Stimulated activated CD8-positive, alpha-beta memory T cell treated with anti-CD3 and anti-CD28 coated beads, Interleukin-7, amount 100 ng/mL, for 1 hour (primary cell): Measurements from ENCODE around the gene ARHGAP15.
"Not testable (repeated sequence)": the region's sequence is repeated elsewhere in the genome, so short reads cannot be mapped to it uniquely, and the experiment has no call there.

ENCODE experiments used
- DNase-seq, 2 donors: peaks; one replicate each; pipeline ENCODE4 v3.0.0-alpha.2; 2020; ENCODE audit warnings: low read depth in 2 of 2

Gene ARHGAP15

GRCh38 chr2:143128681-143129580 lies at the start of gene ARHGAP15:
Gene ARHGAP15, plus strand, starts transcription at chr2:143129419.
- peak; percentile 24 to 30 for DNase-seq

GRCh38 chr2:143081616-143082015 lies 47.6 kb upstream of the ARHGAP15 start:
- DNase-seq: no peak

GRCh38 chr2:143083636-143084035 lies 45.6 kb upstream of the ARHGAP15 start:
- DNase-seq: no peak

GRCh38 chr2:143084462-143084861 lies 44.8 kb upstream of the ARHGAP15 start:
- DNase-seq: no peak

- DNase-seq: no peak
Observed at GRCh38 chr2:143085125-143085784, 44.0 kb upstream of the ARHGAP15 start.

GRCh38 chr2:143087033-143087432 lies 42.2 kb upstream of the ARHGAP15 start:
- no peak for DNase-seq

- DNase-seq: no peak
Observed at GRCh38 chr2:143088388-143088787, 40.8 kb upstream of the ARHGAP15 start.

GRCh38 chr2:143089520-143089919 lies 39.7 kb upstream of the ARHGAP15 start:
- not testable (repeated sequence) for DNase-seq

- peak; percentile 13 to 36 for DNase-seq
Observed at GRCh38 chr2:143110758-143111428, 18.3 kb upstream of the ARHGAP15 start.

- no peak for DNase-seq
Observed at GRCh38 chr2:143117225-143117624, 12.0 kb upstream of the ARHGAP15 start.

GRCh38 chr2:143121079-143121478 lies 8.1 kb upstream of the ARHGAP15 start:
- DNase-seq: no peak

- DNase-seq: no peak
Observed at GRCh38 chr2:143121957-143122356, 7.3 kb upstream of the ARHGAP15 start.

- no peak for DNase-seq
Observed at GRCh38 chr2:143123911-143124310, 5.3 kb upstream of the ARHGAP15 start.

- no peak for DNase-seq
Observed at GRCh38 chr2:143124445-143124844, 4.8 kb upstream of the ARHGAP15 start.

- no peak for DNase-seq
Observed at GRCh38 chr2:143125717-143126116, 3.5 kb upstream of the ARHGAP15 start.

GRCh38 chr2:143132355-143132754 lies 3.1 kb downstream of the ARHGAP15 start:
- no peak for DNase-seq

GRCh38 chr2:143133783-143134182 lies 4.6 kb downstream of the ARHGAP15 start:
- no peak for DNase-seq

- no peak for DNase-seq
Observed at GRCh38 chr2:143138292-143138691, 9.1 kb downstream of the ARHGAP15 start.

- DNase-seq: no peak
Observed at GRCh38 chr2:143139835-143140393, 10.7 kb downstream of the ARHGAP15 start.

- DNase-seq: no peak
Observed at GRCh38 chr2:143140864-143141661, 11.8 kb downstream of the ARHGAP15 start.

GRCh38 chr2:143142598-143142997 lies 13.4 kb downstream of the ARHGAP15 start:
- no peak for DNase-seq
